Sigmoid colon (tissue), 7 donors: ENCODE results near the gene TCTA. TPM values are rescaled to one million over a fixed set of nuclear protein-coding genes. Genes with fewer than 3 reads are reported as not detected.
"Not testable (repeated sequence)": the region's sequence is repeated elsewhere in the genome, so short reads cannot be mapped to it uniquely, and the experiment has no call there.

Source experiments
- DNase-seq: peaks from one replicate; pipeline ENCODE4 v3.0.0-alpha.2; 2019
- H3K27ac ChIP-seq, 4 donors: fragments of 200-600 bp; sonication (generic); one replicate each; pipeline ENCODE4 v1.5.1; 2016 to 2019; ENCODE audit warnings: mild to moderate bottlenecking in 1 of 4
- H3K27me3 ChIP-seq, 3 donors: fragments of 200-600 bp; sonication (generic); one replicate each; pipeline ENCODE4 v1.5.1; 2019; ENCODE audit warnings: mild to moderate bottlenecking in 1 of 3
- H3K36me3 ChIP-seq, 4 donors: fragments of 200-600 bp; sonication (generic); one replicate each; pipeline ENCODE4 v1.5.1; 2016 to 2019
- H3K4me1 ChIP-seq, 4 donors: fragments of 200-600 bp; sonication (generic); one replicate each; pipeline ENCODE4 v1.5.1; 2017 to 2019
- H3K4me3 ChIP-seq, 4 donors: fragments of 200-600 bp; sonication (generic); one replicate each; pipeline ENCODE4 v1.5.1; 2017 to 2019; ENCODE audit warnings: mild to moderate bottlenecking in 2 of 4, moderate library complexity in 1 of 4
- H3K9me3 ChIP-seq, 4 donors: fragments of 200-600 bp in 3 of 4; sonication (generic) in 3 of 4; one replicate each; pipeline versions ENCODE4 v1.5.1 to v1.6.1; 2013 to 2019
- CTCF ChIP-seq, 4 experiments: fragments of 450-650 bp in 3 of 4; fragments of 200-600 bp in 1 of 4; IDR thresholded peaks; one replicate each; pipeline ENCODE4 v1.5.1; 2016 to 2019; ENCODE audit warnings: antibody characterized with exemption in 4 of 4, mild to moderate bottlenecking in 3 of 4, moderate library complexity in 2 of 4
- EP300 ChIP-seq, 4 donors: sonication (generic); formaldehyde crosslinking; IDR thresholded peaks; one replicate each; pipeline ENCODE4 v1.6.1; 2017; ENCODE audit warnings: antibody characterized with exemption in 4 of 4
- POLR2A ChIP-seq, 2 donors: fragments of 450-650 bp; IDR thresholded peaks; one replicate each; pipeline ENCODE4 v1.6.1; 2016; ENCODE audit warnings: antibody characterized with exemption in 2 of 2, mild to moderate bottlenecking in 2 of 2, moderate library complexity in 2 of 2
- POLR2AphosphoS5 ChIP-seq, 4 donors: sonication (generic); formaldehyde crosslinking; IDR thresholded peaks; one replicate each; pipeline ENCODE4 v1.6.1; 2017; ENCODE audit warnings: antibody characterized with exemption in 4 of 4
- WGBS, 2 donors: extraction: QIAGEN DNeasy Blood & Tissue Kit; methylation state at CpG; one replicate each; pipeline ENCODE4 v1.1.7; 2013; 5-methylcytosine and 5-hydroxymethylcytosine counted together
- intact Hi-C: fragments of 100-400 bp; cut with DNase I; formaldehyde crosslinking; loops from one replicate; pipeline ENCODE4 v1.15.1; 2023
- polyA plus RNA-seq, 3 donors: library from polyadenylated mRNA; stranded (reverse); fragments of 200-250 nt; gene quantifications; one replicate each; pipeline ENCODE4 v1.2.3, GENCODE V29; 2013
- total RNA-seq, 4 donors: library from RNA; depleted of rRNA; stranded (reverse); fragments of >200 nt; gene quantifications; one replicate each; pipeline ENCODE4 v1.1.0, GENCODE V29; 2016
- donor health status: healthy with polysubstance abuse.
- donor health status: Bipolar disorder and iron deficiency.
- donor health status: healthy.

Gene TCTA
- total and polyA plus RNA-seq, 7 donors: 15.1 to 47.6 (median 25.0) TPM

GRCh38 chr3:49387721-49388120, 24.5 kb upstream of the TCTA start:
- H3K27me3 ChIP-seq: no peaks in the 10 kb centered on the region
- no peaks in the 10 kb centered on the region for H3K9me3 ChIP-seq
- H3K27ac ChIP-seq: no peak overlapping the region
- intact Hi-C loops: no loop called here
- TF ChIP-seq POLR2A (IDR thresholded peaks at IDR 0.05) (no peak), EP300 (IDR thresholded peaks at IDR 0.05) (no peak), CTCF (IDR thresholded peaks at IDR 0.05) (no peak), POLR2AphosphoS5 (IDR thresholded peaks at IDR 0.05) (no peak)
- DNase-seq: no peak
- 91 to 95% methylated on average over 2 of the region's 2 CpGs for WGBS, 2 donors
- peaks cover 0 to 54% (median 37%) of the 10 kb centered on the region in 4 donors for H3K4me1 ChIP-seq
- no peak overlapping the region for H3K4me3 ChIP-seq
- H3K36me3 ChIP-seq: no peaks in the 10 kb centered on the region

- DNase-seq: no peak
- no peak overlapping the region for H3K4me3 ChIP-seq
- peaks cover 0 to 48% (median 38%) of the 10 kb centered on the region in 4 donors for H3K4me1 ChIP-seq
- no peak for TF ChIP-seq EP300 (IDR thresholded peaks at IDR 0.05)
- TF ChIP-seq POLR2A (IDR thresholded peaks at IDR 0.05): no peak
- no peak for TF ChIP-seq POLR2AphosphoS5 (IDR thresholded peaks at IDR 0.05)
- TF ChIP-seq CTCF (IDR thresholded peaks at IDR 0.05): no peak
- H3K9me3 ChIP-seq: no peaks in the 10 kb centered on the region
- no peaks in the 10 kb centered on the region for H3K27me3 ChIP-seq
- intact Hi-C loops: no loop called here
- H3K36me3 ChIP-seq: no peaks in the 10 kb centered on the region
- no peak overlapping the region for H3K27ac ChIP-seq
- WGBS, 2 donors: 95 to 98% methylated on average over 1 of the region's 1 CpG
These were observed 23.9 kb upstream of the TCTA start for GRCh38 chr3:49388289-49388820.

GRCh38 chr3:49389297-49389696, 22.9 kb upstream of the TCTA start:
- H3K36me3 ChIP-seq: no peaks in the 10 kb centered on the region
- H3K27me3 ChIP-seq: no peaks in the 10 kb centered on the region
- intact Hi-C loops: no loop called here
- no peak for DNase-seq
- WGBS, 2 donors: 97 to 98% methylated on average over 6 of the region's 6 CpGs
- no peak overlapping the region for H3K27ac ChIP-seq
- no peak overlapping the region for H3K4me3 ChIP-seq
- peaks cover 0 to 45% (median 33%) of the 10 kb centered on the region in 4 donors for H3K4me1 ChIP-seq
- no peaks in the 10 kb centered on the region for H3K9me3 ChIP-seq
- TF ChIP-seq POLR2A (IDR thresholded peaks at IDR 0.05): no peak
- TF ChIP-seq EP300 (IDR thresholded peaks at IDR 0.05): no peak
- no peak for TF ChIP-seq CTCF (IDR thresholded peaks at IDR 0.05)

- DNase-seq, H3K4me3 ChIP-seq, H3K27me3 ChIP-seq, H3K27ac ChIP-seq, H3K9me3 ChIP-seq, intact Hi-C loops, H3K36me3 ChIP-seq: not testable (repeated sequence)
- peaks cover 0 to 29% (median 19%) of the 10 kb centered on the region in 4 donors for H3K4me1 ChIP-seq
- WGBS, 2 donors: 90 to 95% methylated on average over 10 of the region's 10 CpGs
These were observed 20.9 kb upstream of the TCTA start for GRCh38 chr3:49391310-49391709.

GRCh38 chr3:49397470-49397869, 14.8 kb upstream of the TCTA start:
- Histone ChIP-seq H3K27ac (peak overlapping the region in 2 of 4 donors; percentile 28 to 50), H3K36me3 (peaks cover 0 to 9% (median 0%) of the 10 kb centered on the region in 4 donors), H3K4me3 (no peak overlapping the region), H3K27me3 (no peaks in the 10 kb centered on the region), H3K4me1 (peaks cover 2 to 57% (median 44%) of the 10 kb centered on the region in 4 donors), H3K9me3 (no peaks in the 10 kb centered on the region)
- whole genome bisulfite sequencing, 2 donors: 67 to 68% methylated on average over 4 of the region's 4 CpGs
- intact Hi-C loops: no loop called here
- DNase-seq: no peak
- TF ChIP-seq POLR2AphosphoS5 (IDR thresholded peaks at IDR 0.05) (peak in 1 of 4 donors; percentile 32), POLR2A (IDR thresholded peaks at IDR 0.05) (no peak)

- H3K36me3 ChIP-seq: peaks cover 0 to 9% (median 0%) of the 10 kb centered on the region in 4 donors
- no peaks in the 10 kb centered on the region for H3K27me3 ChIP-seq
- TF ChIP-seq CTCF (IDR thresholded peaks at IDR 0.05): no peak
- TF ChIP-seq POLR2AphosphoS5 (IDR thresholded peaks at IDR 0.05): no peak
- TF ChIP-seq POLR2A (IDR thresholded peaks at IDR 0.05): no peak
- TF ChIP-seq EP300 (IDR thresholded peaks at IDR 0.05): no peak
- DNase-seq: peak; percentile 2
- peak overlapping the region in 1 of 4 donors; percentile 9 for H3K27ac ChIP-seq
- WGBS, 2 donors: 92 to 97% methylated on average over 3 of the region's 3 CpGs
- H3K9me3 ChIP-seq: no peaks in the 10 kb centered on the region
- intact Hi-C loops: no loop called here
- H3K4me3 ChIP-seq: no peak overlapping the region
- H3K4me1 ChIP-seq: peaks cover 2 to 70% (median 44%) of the 10 kb centered on the region in 4 donors
These were observed 12.8 kb upstream of the TCTA start for GRCh38 chr3:49399461-49399860.
